GM19397 (cell line): ENCODE data around the gene NEGR1.

ENCODE experiments used
- ATAC-seq: cut with Tn5 transposase; IDR thresholded peaks from one replicate; pipeline ENCODE4 v1.9.1; 2021; ENCODE audit warnings: mild to moderate bottlenecking, moderate library complexity; ENCODE audit not compliant: unreplicated experiment

NEGR1 gene

GRCh38 chr1:71650119-71650518 lies 632.2 kb downstream of the NEGR1 start:
- no peak for ATAC-seq

GRCh38 chr1:71649608-71650007 lies 632.7 kb downstream of the NEGR1 start:
- ATAC-seq, result no peak

- no peak for ATAC-seq
These were observed 634.6 kb downstream of the NEGR1 start for GRCh38 chr1:71647513-71648300.

- ATAC-seq, result no peak
These were observed 637.3 kb downstream of the NEGR1 start for GRCh38 chr1:71645015-71645414.

GRCh38 chr1:71641903-71642302 lies 640.4 kb downstream of the NEGR1 start:
- no peak for ATAC-seq

- no peak for ATAC-seq
These were observed 641.3 kb downstream of the NEGR1 start for GRCh38 chr1:71640998-71641397.

- no peak for ATAC-seq
These were observed 642.2 kb downstream of the NEGR1 start for GRCh38 chr1:71640116-71640515.

- no peak for ATAC-seq
These were observed 644.1 kb downstream of the NEGR1 start for GRCh38 chr1:71638081-71638766.

- no peak for ATAC-seq
These were observed 646.8 kb downstream of the NEGR1 start for GRCh38 chr1:71635568-71635967.

GRCh38 chr1:71634159-71634558 lies 648.2 kb downstream of the NEGR1 start:
- ATAC-seq, result no peak

- ATAC-seq, result no peak
These were observed 652.3 kb downstream of the NEGR1 start for GRCh38 chr1:71630073-71630472.

- ATAC-seq, result no peak
These were observed 657.3 kb downstream of the NEGR1 start for GRCh38 chr1:71625004-71625403.

GRCh38 chr1:71623888-71624287 lies 658.5 kb downstream of the NEGR1 start:
- no peak for ATAC-seq

- ATAC-seq, result no peak
These were observed 660.6 kb downstream of the NEGR1 start for GRCh38 chr1:71621785-71622184.

GRCh38 chr1:71618766-71619530 lies 663.4 kb downstream of the NEGR1 start:
- ATAC-seq, result no peak

- ATAC-seq, result no peak
These were observed 664.1 kb downstream of the NEGR1 start for GRCh38 chr1:71618191-71618590.

GRCh38 chr1:71610476-71610875 lies 671.9 kb downstream of the NEGR1 start:
- no peak for ATAC-seq

- ATAC-seq, result no peak
These were observed 679.1 kb downstream of the NEGR1 start for GRCh38 chr1:71603044-71603776.

- no peak for ATAC-seq
These were observed 682.3 kb downstream of the NEGR1 start for GRCh38 chr1:71600023-71600422.

GRCh38 chr1:71599306-71599705 lies 683.0 kb downstream of the NEGR1 start:
- ATAC-seq, result no peak

- no peak for ATAC-seq
These were observed 688.8 kb downstream of the NEGR1 start for GRCh38 chr1:71593523-71593922.
